Right atrium auricular region (tissue), 2 donors: ENCODE results near the gene HOXB3. TPM values are rescaled to one million over a fixed set of nuclear protein-coding genes. Genes with fewer than 3 reads are reported as not detected.

ENCODE experiments used
- DNase-seq: peaks from one replicate; pipeline ENCODE4 v3.0.0-alpha.2; 2019; ENCODE audit warnings: low spot score
- H3K27ac ChIP-seq, 2 donors: fragments of 200-600 bp; sonication (generic); 1 replicate in 1 of 2; 2 replicates in 1 of 2; pipeline ENCODE4 v1.5.1; 2016 to 2019
- H3K27me3 ChIP-seq, 2 donors: fragments of 200-600 bp; sonication (generic); one replicate each; pipeline versions ENCODE4 v1.5.1 to v1.6.0; 2017 to 2019
- H3K36me3 ChIP-seq: fragments of 200-600 bp; sonication (generic); one replicate; pipeline ENCODE4 v1.5.1; 2016
- H3K4me1 ChIP-seq, 2 donors: fragments of 200-600 bp; sonication (generic); one replicate each; pipeline versions ENCODE4 v1.5.1 to v1.6.0; 2017 to 2019
- H3K4me3 ChIP-seq, 2 donors: fragments of 200-600 bp; sonication (generic); 1 replicate in 1 of 2; 2 replicates in 1 of 2; pipeline ENCODE4 v1.5.1; 2017 to 2019; ENCODE audit warnings: mild to moderate bottlenecking in 1 of 2, moderate library complexity in 1 of 2
- H3K9me3 ChIP-seq, 2 donors: fragments of 200-600 bp; sonication (generic); one replicate each; pipeline ENCODE4 v1.5.1; 2019
- total RNA-seq, 2 donors: library from RNA; depleted of rRNA; stranded (reverse); fragments of >200 nt; gene quantifications; one replicate each; pipeline ENCODE4 v1.1.0, GENCODE V29; 2016
- TF ChIP-seq, protein P1 (sequence below), 2 donors: fragments of 200-600 bp; sonication (generic); IDR thresholded peaks; one replicate each; pipeline ENCODE4 v1.5.1; 2019; ENCODE audit warnings: antibody characterized with exemption in 2 of 2

The HOXB3 gene
- total RNA-seq, 2 donors from 2014 or later: 0.82 to 1.2 TPM

- DNase-seq: no peak
- Histone ChIP-seq H3K4me3 (no peak overlapping the region), H3K9me3 (no peaks in the 10 kb centered on the region), H3K27ac (no peak overlapping the region), H3K27me3 (no peaks in the 10 kb centered on the region), H3K36me3 (no peaks in the 10 kb centered on the region), H3K4me1 (no peaks in the 10 kb centered on the region)
- TF ChIP-seq, protein P1, sequence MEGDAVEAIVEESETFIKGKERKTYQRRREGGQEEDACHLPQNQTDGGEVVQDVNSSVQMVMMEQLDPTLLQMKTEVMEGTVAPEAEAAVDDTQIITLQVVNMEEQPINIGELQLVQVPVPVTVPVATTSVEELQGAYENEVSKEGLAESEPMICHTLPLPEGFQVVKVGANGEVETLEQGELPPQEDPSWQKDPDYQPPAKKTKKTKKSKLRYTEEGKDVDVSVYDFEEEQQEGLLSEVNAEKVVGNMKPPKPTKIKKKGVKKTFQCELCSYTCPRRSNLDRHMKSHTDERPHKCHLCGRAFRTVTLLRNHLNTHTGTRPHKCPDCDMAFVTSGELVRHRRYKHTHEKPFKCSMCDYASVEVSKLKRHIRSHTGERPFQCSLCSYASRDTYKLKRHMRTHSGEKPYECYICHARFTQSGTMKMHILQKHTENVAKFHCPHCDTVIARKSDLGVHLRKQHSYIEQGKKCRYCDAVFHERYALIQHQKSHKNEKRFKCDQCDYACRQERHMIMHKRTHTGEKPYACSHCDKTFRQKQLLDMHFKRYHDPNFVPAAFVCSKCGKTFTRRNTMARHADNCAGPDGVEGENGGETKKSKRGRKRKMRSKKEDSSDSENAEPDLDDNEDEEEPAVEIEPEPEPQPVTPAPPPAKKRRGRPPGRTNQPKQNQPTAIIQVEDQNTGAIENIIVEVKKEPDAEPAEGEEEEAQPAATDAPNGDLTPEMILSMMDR (IDR thresholded peaks at IDR 0.05): no peak
These were observed 72.6 kb downstream of the HOXB3 start for GRCh38 chr17:48517478-48517877.

GRCh38 chr17:48515925-48516900, 73.8 kb downstream of the HOXB3 start:
- H3K27me3 ChIP-seq: no peaks in the 10 kb centered on the region
- TF ChIP-seq, protein P1 (IDR thresholded peaks at IDR 0.05): no peak
- no peak for DNase-seq
- no peaks in the 10 kb centered on the region for H3K9me3 ChIP-seq
- no peaks in the 10 kb centered on the region for H3K36me3 ChIP-seq
- no peaks in the 10 kb centered on the region for H3K4me1 ChIP-seq
- H3K27ac ChIP-seq: no peak overlapping the region
- H3K4me3 ChIP-seq: no peak overlapping the region

GRCh38 chr17:48514477-48514876, 75.6 kb downstream of the HOXB3 start:
- Histone ChIP-seq H3K4me3 (no peak overlapping the region), H3K27me3 (no peaks in the 10 kb centered on the region), H3K36me3 (no peaks in the 10 kb centered on the region), H3K27ac (no peak overlapping the region), H3K4me1 (no peaks in the 10 kb centered on the region), H3K9me3 (no peaks in the 10 kb centered on the region)
- DNase-seq: no peak
- TF ChIP-seq, protein P1 (IDR thresholded peaks at IDR 0.05): no peak

- no peaks in the 10 kb centered on the region for H3K9me3 ChIP-seq
- no peak overlapping the region for H3K27ac ChIP-seq
- H3K4me1 ChIP-seq: no peaks in the 10 kb centered on the region
- no peak overlapping the region for H3K4me3 ChIP-seq
- TF ChIP-seq, protein P1 (IDR thresholded peaks at IDR 0.05): no peak
- no peak for DNase-seq
- no peaks in the 10 kb centered on the region for H3K36me3 ChIP-seq
- no peaks in the 10 kb centered on the region for H3K27me3 ChIP-seq
These were observed 76.2 kb downstream of the HOXB3 start for GRCh38 chr17:48513666-48514455.

- H3K27me3 ChIP-seq: no peaks in the 10 kb centered on the region
- H3K36me3 ChIP-seq: no peaks in the 10 kb centered on the region
- no peaks in the 10 kb centered on the region for H3K4me1 ChIP-seq
- H3K9me3 ChIP-seq: no peaks in the 10 kb centered on the region
- no peak overlapping the region for H3K27ac ChIP-seq
- no peak for DNase-seq
- H3K4me3 ChIP-seq: no peak overlapping the region
- TF ChIP-seq, protein P1 (IDR thresholded peaks at IDR 0.05): no peak
These were observed 76.9 kb downstream of the HOXB3 start for GRCh38 chr17:48513097-48513496.
